Neutrophil (primary cell): Measurements from ENCODE around the gene DNM2.

Experiments used
- H3K27ac ChIP-seq: fragments of 200-600 bp; sonication (generic); 2 replicates; pipeline ENCODE4 v1.5.1; 2016; ENCODE audit warnings: mild to moderate bottlenecking, moderate library complexity
- H3K27me3 ChIP-seq: fragments of 200-600 bp; sonication (generic); 2 replicates; pipeline ENCODE4 v1.6.0; 2016; ENCODE audit warnings: mild to moderate bottlenecking
- H3K36me3 ChIP-seq: fragments of 200-600 bp; sonication (generic); 2 replicates; pipeline ENCODE4 v1.5.1; 2017
- H3K4me1 ChIP-seq, 2 experiments: fragments of 200-600 bp in 1 of 2; sonication (generic) in 1 of 2; 1 replicate in 1 of 2; 2 replicates in 1 of 2; pipeline versions ENCODE4 v1.5.1 to v1.6.1; 2013 to 2016; ENCODE audit warnings: low read depth in 1 of 2, low read length in 1 of 2, mild to moderate bottlenecking in 1 of 2, moderate library complexity in 1 of 2; ENCODE audit not compliant: control insufficient read depth in 1 of 2, insufficient read depth in 1 of 2
- H3K4me3 ChIP-seq, 2 experiments: fragments of 200-600 bp in 1 of 2; sonication (generic) in 1 of 2; 1 replicate in 1 of 2; 2 replicates in 1 of 2; pipeline ENCODE4 v1.5.1; 2013 to 2016; ENCODE audit warnings: low read depth in 1 of 2, low read length in 1 of 2, mild to moderate bottlenecking in 1 of 2, moderate library complexity in 1 of 2
- H3K9me3 ChIP-seq: fragments of 200-600 bp; sonication (generic); 2 replicates; pipeline ENCODE4 v1.5.1; 2016
- TF ChIP-seq, protein P1 (sequence below): fragments of 200-600 bp; sonication (generic); IDR thresholded peaks from 2 replicates; pipeline ENCODE4 v1.5.1; 2016; ENCODE audit warnings: antibody characterized with exemption

DNM2 gene

DNA sequence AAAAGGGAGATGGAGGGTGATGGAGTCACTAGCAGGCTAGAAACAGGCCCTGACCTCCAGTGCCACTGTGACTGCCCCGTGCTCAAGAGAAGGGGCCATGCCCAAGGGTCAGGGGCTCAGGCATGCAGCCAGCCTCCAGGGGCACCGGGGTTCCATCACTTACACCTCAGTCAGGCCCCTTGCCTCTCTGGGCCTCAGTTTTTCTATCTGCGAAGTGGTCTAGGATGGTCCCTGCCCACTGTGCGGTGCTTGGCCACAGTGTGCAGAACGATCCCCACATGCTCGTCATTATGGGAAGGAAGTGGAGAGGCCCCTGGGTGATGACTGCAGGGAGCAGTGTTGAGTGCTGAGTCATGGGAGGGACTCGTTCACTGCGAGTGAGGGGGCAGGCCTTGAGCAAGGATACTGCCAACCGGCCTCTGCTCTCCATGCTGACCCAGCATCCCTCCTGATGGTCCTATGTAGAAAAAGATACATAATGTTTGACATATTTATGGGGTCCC, 95.1 kb downstream of the DNM2 start:
- Histone ChIP-seq H3K4me3 (peak overlapping the region; percentile 28 to 47), H3K9me3 (no peaks in the 10 kb centered on the region), H3K4me1 (peaks cover 81 to 84% of the 10 kb centered on the region in 2 experiments), H3K27ac (peak overlapping the region; percentile 98), H3K27me3 (no peaks in the 10 kb centered on the region), H3K36me3 (peaks cover 35% of the 10 kb centered on the region)
- TF ChIP-seq, protein P1, sequence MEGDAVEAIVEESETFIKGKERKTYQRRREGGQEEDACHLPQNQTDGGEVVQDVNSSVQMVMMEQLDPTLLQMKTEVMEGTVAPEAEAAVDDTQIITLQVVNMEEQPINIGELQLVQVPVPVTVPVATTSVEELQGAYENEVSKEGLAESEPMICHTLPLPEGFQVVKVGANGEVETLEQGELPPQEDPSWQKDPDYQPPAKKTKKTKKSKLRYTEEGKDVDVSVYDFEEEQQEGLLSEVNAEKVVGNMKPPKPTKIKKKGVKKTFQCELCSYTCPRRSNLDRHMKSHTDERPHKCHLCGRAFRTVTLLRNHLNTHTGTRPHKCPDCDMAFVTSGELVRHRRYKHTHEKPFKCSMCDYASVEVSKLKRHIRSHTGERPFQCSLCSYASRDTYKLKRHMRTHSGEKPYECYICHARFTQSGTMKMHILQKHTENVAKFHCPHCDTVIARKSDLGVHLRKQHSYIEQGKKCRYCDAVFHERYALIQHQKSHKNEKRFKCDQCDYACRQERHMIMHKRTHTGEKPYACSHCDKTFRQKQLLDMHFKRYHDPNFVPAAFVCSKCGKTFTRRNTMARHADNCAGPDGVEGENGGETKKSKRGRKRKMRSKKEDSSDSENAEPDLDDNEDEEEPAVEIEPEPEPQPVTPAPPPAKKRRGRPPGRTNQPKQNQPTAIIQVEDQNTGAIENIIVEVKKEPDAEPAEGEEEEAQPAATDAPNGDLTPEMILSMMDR: no peak

GRCh38 chr19:10815007-10815536, 97.2 kb downstream of the DNM2 start:
- Histone ChIP-seq H3K27ac (peak overlapping the region; percentile 98), H3K4me1 (peaks cover 62 to 63% of the 10 kb centered on the region in 2 experiments), H3K9me3 (no peaks in the 10 kb centered on the region), H3K36me3 (peaks cover 57% of the 10 kb centered on the region), H3K27me3 (no peaks in the 10 kb centered on the region), H3K4me3 (peak overlapping the region; percentile 1 to 15)
- TF ChIP-seq, protein P1: no peak

- peaks cover 51 to 53% of the 10 kb centered on the region in 2 experiments for H3K4me1 ChIP-seq
- H3K9me3 ChIP-seq: no peaks in the 10 kb centered on the region
- H3K27me3 ChIP-seq: no peaks in the 10 kb centered on the region
- H3K36me3 ChIP-seq: peaks cover 62% of the 10 kb centered on the region
- peak overlapping the region; percentile 98 for H3K27ac ChIP-seq
- peak overlapping the region in 1 of 2 experiments; percentile 15 for H3K4me3 ChIP-seq
- TF ChIP-seq, protein P1: no peak
Measured at GRCh38 chr19:10815969-10816644, 98.2 kb downstream of the DNM2 start.

- peak overlapping the region; percentile 98 for H3K27ac ChIP-seq
- peaks cover 62% of the 10 kb centered on the region for H3K36me3 ChIP-seq
Measured at GRCh38 chr19:10816691-10817090, 98.8 kb downstream of the DNM2 start.

GRCh38 chr19:10817291-10818038, 99.6 kb downstream of the DNM2 start:
- no peaks in the 10 kb centered on the region for H3K9me3 ChIP-seq
- no peak overlapping the region for H3K4me3 ChIP-seq
- TF ChIP-seq, protein P1: no peak
- H3K36me3 ChIP-seq: peaks cover 69% of the 10 kb centered on the region
- H3K27me3 ChIP-seq: no peaks in the 10 kb centered on the region
- peak overlapping the region; percentile 98 for H3K27ac ChIP-seq
- H3K4me1 ChIP-seq: peaks cover 38 to 39% of the 10 kb centered on the region in 2 experiments

More at GRCh38 chr19:10816691-10817090, 98.8 kb downstream of the DNM2 start:
- Histone ChIP-seq H3K4me1 (peaks cover 45 to 47% of the 10 kb centered on the region in 2 experiments), H3K9me3 (no peaks in the 10 kb centered on the region), H3K4me3 (no peak overlapping the region), H3K27me3 (no peaks in the 10 kb centered on the region)
- TF ChIP-seq, protein P1: no peak
